CMK (cell line): ENCODE results near the gene SLX9.

Experiments
- DNase-seq: peaks from one replicate; pipeline ENCODE4 v3.0.0-alpha.2; 2010; ENCODE audit warnings: low read depth

The SLX9 gene

DNA sequence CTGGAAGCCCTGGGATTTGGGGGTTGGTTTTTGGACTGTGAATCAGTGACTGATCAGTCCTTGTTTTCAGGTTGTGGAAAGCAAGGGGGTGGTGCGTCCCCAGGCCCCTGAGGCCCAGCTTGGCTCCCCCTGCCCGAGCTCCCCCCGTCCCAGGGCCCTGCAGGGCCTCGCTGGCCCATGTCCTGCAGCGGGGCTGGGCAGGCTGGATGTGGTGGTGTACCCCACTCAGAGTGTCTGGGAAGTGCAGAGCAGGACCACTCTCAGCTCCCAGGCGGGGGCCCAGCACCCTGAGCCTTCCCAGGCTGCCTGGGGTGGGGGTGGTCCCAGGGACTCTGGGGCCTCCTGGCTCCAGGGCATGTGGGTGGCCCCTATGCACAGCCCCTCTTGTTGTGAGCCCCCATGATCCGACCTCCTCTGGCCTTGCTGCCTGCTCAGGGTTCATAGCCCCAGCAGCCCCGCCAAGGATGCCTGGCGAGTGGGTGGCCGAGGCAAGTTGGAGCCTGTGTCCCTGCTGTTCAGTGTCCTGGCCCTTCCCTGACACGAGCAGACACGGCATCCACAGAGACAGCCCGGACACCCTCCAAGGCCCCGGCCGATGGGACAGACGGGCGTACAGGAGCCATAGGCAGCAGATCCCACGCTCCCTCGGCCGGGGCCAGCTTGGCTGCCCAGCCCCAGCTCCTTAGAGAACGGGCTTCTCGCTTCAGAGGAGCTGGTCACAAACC lies 37.9 kb downstream of the SLX9 start:
- no peak for DNase-seq

- DNase-seq = no peak
Measured at GRCh38 chr21:44979687-44980561, 40.1 kb downstream of the SLX9 start.

GRCh38 chr21:44980562-44981489 lies 41.0 kb downstream of the SLX9 start:
- DNase-seq = no peak

- no peak for DNase-seq
Measured at GRCh38 chr21:44982558-44983250, 42.9 kb downstream of the SLX9 start.

DNA sequence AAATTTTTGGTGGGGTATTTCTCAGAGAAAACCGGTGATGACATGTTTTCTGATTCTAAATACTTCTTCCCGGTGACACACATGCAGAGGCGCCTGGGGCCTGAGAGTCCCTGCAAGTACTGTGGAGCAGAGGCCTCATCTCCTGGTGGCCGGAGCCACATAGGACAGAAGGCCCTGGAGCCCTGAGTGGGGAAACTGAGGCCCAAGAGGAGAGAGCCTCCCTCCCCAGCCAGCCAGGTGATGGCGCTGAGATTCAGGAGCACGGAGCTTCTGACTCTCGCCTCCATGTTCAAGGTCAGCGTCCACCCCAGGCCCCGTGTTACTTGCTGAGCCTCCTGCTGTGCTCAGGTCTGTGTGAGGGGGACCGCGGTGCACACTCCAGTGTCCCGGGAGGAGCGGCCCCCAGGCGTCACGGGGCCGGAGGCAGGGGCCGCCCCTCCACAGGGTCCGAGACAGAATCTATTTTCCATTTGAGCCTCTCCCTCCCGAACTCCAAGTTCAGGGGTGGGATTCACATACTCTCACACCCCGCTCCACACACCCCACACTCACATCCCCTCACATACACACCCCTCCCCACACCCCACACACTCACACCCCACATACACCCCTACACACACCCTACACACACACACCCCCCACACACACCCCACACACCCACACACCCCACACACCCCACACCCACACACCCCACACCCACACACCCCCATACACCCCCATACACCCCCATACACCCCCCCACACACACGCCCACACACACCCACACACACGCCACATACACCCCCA lies 43.8 kb downstream of the SLX9 start:
- no peak for DNase-seq

- no peak for DNase-seq
Measured at GRCh38 chr21:44984428-44984791, 44.6 kb downstream of the SLX9 start.

GRCh38 chr21:44984792-44985440 lies 45.1 kb downstream of the SLX9 start:
- DNase-seq = no peak

DNA sequence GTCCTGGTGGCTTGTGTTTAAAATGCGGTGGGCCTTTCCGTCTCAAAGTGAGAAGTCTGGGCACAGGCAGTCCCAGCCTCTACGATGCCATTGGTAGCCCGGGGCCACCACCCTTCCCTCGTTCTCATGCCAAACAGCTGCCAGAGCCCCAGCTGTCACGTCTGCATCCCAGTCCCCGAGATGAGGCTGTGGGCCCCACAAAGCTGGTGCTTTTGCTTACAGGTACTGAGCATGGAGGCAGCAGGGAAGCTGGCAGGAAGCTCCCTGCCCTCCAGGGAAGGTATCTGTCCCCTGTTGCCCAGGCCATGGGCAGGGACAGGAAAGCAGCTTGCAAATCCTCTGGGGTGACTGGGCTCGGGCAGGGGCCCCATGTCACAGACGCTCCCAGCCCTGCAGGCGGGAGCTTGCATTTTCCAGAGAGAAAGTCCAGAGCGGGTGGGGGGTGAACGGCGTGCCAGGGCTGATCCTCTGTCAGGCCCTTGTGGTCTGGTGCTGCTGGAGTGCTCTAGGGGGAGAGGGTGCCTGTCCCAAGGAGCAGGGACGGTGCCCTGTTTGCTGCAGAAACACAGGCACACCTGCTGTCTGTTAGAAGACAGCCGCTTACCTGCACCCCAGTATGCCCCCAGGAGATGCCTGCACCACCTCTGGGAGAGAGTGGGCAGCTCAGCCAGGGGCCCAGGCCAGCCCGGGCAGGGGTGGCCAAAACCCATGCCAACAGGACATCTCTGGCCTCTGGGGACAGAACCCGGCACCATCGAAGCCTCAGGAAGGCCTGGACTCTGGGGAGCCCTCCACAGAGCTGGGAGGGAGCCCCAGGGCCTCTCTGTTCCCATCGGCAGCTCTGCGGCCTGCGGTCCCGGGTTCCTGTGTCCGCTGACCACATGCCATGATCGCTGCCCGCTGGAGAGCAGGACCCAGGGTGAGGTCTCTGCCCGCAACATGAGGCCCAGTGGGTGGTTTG lies 45.9 kb downstream of the SLX9 start:
- DNase-seq = no peak

DNA sequence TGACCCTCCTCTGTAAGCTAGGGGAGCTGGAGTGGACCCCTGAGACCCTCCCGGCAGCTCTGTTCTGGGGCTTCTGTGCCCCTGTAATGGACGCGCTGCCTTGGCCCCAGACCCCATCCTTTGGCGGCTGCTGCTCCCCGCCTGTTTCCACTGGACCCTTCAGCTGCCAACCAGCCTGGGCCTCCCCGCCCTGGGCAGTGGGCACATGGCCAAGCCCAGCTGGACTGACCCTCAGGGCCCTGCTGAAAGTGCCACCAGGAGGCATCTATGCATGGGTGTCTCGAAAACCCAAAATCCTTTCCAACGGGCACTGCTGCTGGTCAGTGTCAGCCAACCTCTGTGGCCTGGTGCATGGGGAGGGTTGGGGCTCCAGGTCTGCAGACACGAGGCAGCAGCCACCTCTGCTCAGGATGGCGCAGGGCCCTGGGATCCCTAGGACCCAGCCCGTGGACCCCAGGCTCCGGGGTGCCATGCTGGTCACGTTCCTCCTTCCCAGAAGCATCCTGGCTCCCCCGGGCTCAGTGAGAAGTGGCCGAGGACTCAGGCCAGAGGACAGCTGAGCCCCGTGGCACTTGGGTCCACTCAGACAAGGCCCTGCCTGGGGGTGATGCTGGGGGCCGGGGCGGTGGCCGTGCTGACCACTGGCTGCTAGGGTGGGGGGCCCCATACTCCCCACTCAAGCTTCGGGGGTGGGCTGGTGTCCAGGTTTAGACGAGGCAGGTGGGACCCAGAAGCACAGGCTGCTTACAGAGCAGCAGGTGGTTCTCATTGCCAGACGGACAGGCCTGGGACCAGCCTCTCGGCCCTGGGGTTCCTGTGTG lies 46.9 kb downstream of the SLX9 start:
- no peak for DNase-seq

DNA sequence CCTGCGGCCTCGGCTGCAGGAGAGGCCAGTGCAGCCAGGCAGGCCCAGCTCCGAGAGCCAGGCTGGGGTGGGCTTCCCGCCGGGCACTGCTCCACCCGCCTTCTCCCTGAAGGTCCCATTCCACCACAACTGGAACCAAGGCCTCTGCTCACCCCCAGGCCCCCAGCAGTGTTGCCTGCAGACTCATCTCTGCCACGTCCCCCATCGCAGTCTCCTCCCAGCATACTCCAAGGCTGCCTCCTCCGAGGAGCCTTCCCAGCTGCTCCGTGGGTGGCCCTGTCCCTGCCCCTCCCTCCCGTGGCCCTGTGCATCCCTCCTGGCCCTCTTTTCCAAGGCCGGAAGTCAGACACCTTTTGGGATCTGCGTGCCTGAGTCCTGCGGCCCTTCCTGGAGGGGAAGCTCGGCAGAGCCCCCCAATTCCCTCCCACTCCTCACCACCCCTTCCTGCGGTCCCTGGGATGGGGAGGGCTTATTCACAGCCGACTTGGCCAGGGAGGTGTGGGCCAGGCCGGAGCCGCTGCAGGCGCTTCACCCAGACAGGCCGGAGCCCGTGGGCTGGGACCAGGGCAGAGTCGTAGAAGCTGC lies 47.6 kb downstream of the SLX9 start:
- DNase-seq = no peak

- DNase-seq = no peak
Measured at GRCh38 chr21:44987886-44988606, 48.2 kb downstream of the SLX9 start.

GRCh38 chr21:44988607-44989536 lies 49.0 kb downstream of the SLX9 start:
- no peak for DNase-seq

GRCh38 chr21:44989537-44989886 lies 49.7 kb downstream of the SLX9 start:
- no peak for DNase-seq

DNA sequence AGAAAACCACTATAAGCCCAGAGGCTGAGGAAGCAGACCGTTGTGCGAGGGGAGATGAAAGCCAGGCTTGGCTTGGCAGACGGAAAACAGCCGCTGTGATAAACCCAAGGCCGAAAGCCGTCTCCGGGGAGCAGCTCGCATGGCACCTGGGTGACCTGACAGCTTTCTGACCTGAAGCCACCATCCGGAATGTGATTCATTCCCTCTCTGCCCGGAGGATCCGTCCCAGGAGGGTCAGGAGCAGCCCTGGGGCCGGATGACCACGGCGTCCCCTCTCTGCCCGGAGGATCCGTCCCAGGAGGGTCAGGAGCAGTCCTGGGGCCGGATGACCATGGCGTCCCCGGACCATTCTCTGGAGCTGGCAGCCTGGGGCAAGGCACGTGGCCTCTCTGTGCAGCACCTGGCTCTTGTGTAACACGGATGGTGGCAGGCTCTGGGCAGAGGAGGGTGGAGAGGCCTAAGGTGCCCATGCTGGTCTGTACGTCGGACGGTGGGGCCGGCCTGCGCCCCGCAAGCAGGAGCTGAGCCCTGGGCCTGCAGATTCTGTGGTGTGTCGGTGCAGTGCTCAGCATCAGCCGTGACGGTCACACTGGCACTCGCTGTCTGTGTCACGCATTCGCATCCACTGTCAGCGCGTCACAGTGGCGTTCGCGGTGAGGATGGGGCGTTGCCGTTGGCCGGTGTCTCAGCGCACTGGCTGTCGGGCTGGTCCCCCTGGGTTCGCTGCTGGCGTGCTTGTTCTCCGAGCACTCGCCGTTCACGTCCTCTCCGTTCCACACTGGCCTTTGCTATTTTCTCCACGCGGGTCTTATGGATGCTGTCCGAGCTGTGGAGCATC lies 50.3 kb downstream of the SLX9 start:
- no peak for DNase-seq

GRCh38 chr21:44990921-44991320 lies 51.1 kb downstream of the SLX9 start:
- no peak for DNase-seq
